Kidney (tissue), 14 donors: ENCODE data around the gene NAT9. TPM values are rescaled to one million over a fixed set of nuclear protein-coding genes. Genes with fewer than 3 reads are reported as not detected.
A peak's percentile ranks its signal among the peaks of the same experiment; 100 is the strongest.

Experiments used
- DNase-seq, 5 donors: peaks; one replicate each; pipeline ENCODE4 v3.0.0-alpha.2; 2013 to 2020
- FAIRE-seq: peaks from 2 replicates; lab custom pipeline; 2012; peaks lifted over from hg19 to GRCh38; lab: Jason Lieb, UNC
- H3K27ac ChIP-seq, 2 donors: one replicate each; pipeline ENCODE4 v1.7.0; 2013; ENCODE audit warnings: low read depth in 2 of 2, low read length in 2 of 2, inconsistent platforms in 1 of 2
- H3K27me3 ChIP-seq: one replicate; pipeline ENCODE4 v1.7.1; 2013; ENCODE audit warnings: low read length, inconsistent platforms; ENCODE audit not compliant: control insufficient read depth, insufficient read depth
- H3K36me3 ChIP-seq, 3 donors: one replicate each; pipeline versions ENCODE4 v1.7.0 to v1.7.1; 2013; ENCODE audit warnings: low read length in 3 of 3, control low read depth in 1 of 3, inconsistent platforms in 1 of 3; ENCODE audit not compliant: insufficient read depth in 3 of 3, control insufficient read depth in 2 of 3
- H3K4me1 ChIP-seq, 3 donors: one replicate each; pipeline versions ENCODE4 v1.7.0 to v1.7.1; 2013; ENCODE audit warnings: low read length in 3 of 3, inconsistent platforms in 1 of 3, low read depth in 1 of 3; ENCODE audit not compliant: control insufficient read depth in 2 of 3, insufficient read depth in 2 of 3
- H3K4me3 ChIP-seq, 3 donors: one replicate each; pipeline versions ENCODE4 v1.7.0 to v1.8.1; 2013; ENCODE audit warnings: low read length in 3 of 3, control low read depth in 1 of 3, inconsistent platforms in 1 of 3
- H3K9ac ChIP-seq, 3 donors: one replicate each; pipeline versions ENCODE4 v1.7.0 to v1.7.1; 2013; ENCODE audit warnings: low read length in 3 of 3, control low read depth in 1 of 3, inconsistent platforms in 1 of 3
- H3K9me3 ChIP-seq, 3 donors: one replicate each; pipeline versions ENCODE4 v1.7.0 to v1.7.1; 2013; ENCODE audit warnings: low read length in 3 of 3, control low read depth in 1 of 3, inconsistent platforms in 1 of 3; ENCODE audit not compliant: control insufficient read depth in 2 of 3, insufficient read depth in 1 of 3
- CTCF ChIP-seq: IDR thresholded peaks from 3 replicates; pipeline ENCODE4 v1.5.1; 2012; ENCODE audit warnings: mild to moderate bottlenecking, moderate library complexity, borderline replicate concordance; ENCODE audit not compliant: insufficient read depth; ENCODE audit errors: extremely low read depth
- intact Hi-C: fragments of 100-400 bp; cut with DNase I; formaldehyde crosslinking; loops from one replicate; pipeline ENCODE4 v1.11.1; 2022
- polyA plus RNA-seq: library from polyadenylated mRNA; stranded (reverse); fragments of 350-450 nt; fragmentation: Illumina TruSeq; extraction: RNeasy Lipid Tissue Mini Kit (QIAGEN cat#74804); gene quantifications from one replicate; pipeline ENCODE4 v1.2.3, GENCODE V29; 2014; ENCODE audit warnings: low read depth, low replicate concordance; ENCODE audit not compliant: insufficient read depth
- total RNA-seq: library from RNA; stranded (reverse); fragmentation: NEBNext Ultra II Directional; extraction: Animal tissue kit (Norgen Biotek cat#: 25700); gene quantifications from one replicate; pipeline ENCODE4 v1.2.1, GENCODE V29; 2021
- donor health status: control.
- donor health status: control.
- donor health status: control.
- donor health status: control.
- donor health status: control.
- donor health status: DM: yes; HTN: yes; CAD: no.
- donor health status: Normal renal cell carcinoma (clear cell type).

Gene NAT9
- total and polyA plus RNA-seq, 2 donors from 2014 or later: 33.5 to 41.5 TPM

DNA sequence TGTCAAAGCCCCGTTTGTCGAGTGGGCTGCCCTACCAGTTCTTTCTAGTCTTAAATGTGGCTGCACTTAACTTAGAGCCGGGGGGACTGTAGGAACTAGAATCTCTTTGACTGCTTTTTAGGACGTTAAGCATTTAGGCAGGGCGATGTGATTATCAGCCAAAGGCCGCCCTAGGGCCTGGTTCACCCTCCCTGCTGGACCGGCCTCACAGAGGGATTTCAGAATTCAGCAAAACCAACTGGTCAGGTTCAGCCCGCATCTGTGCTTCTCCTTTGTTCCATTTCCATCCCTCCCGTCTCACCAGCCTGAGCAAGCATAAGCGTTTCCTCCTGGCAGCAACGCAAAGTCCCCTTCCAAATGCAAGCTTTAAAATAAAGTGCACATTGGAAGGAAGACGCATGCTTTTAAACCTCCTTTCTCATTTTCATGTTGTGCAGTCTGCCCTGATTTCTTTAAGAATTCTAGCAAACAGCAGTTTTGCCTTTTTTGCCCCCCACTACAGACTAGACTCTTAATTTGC lies 16.5 kb upstream of the NAT9 start:
- Histone ChIP-seq H3K36me3 (peaks cover 0 to 9% (median 8%) of the 10 kb centered on the region in 3 donors), H3K27me3 (no peaks in the 10 kb centered on the region), H3K9ac (no peak overlapping the region), H3K27ac (no peak overlapping the region), H3K9me3 (no peaks in the 10 kb centered on the region), H3K4me3 (no peak overlapping the region), H3K4me1 (no peaks in the 10 kb centered on the region)
- TF ChIP-seq CTCF: no peak
- DNase-seq: no peak
- no peak for FAIRE-seq
- intact Hi-C loops: loop anchor here (5.0 kb wide), 1 partner anchor 70 kb away; no protein-coding TSS in a partner anchor

- DNase-seq (no peak), FAIRE-seq (no peak)
- Histone ChIP-seq H3K4me1 (no peaks in the 10 kb centered on the region), H3K27me3 (no peaks in the 10 kb centered on the region), H3K27ac (no peak overlapping the region), H3K9me3 (no peaks in the 10 kb centered on the region), H3K4me3 (no peak overlapping the region), H3K9ac (no peak overlapping the region), H3K36me3 (peaks cover 0 to 5% (median 5%) of the 10 kb centered on the region in 3 donors)
- intact Hi-C loops: loop anchor here (5.0 kb wide), 1 partner anchor 72 kb away; no protein-coding TSS in a partner anchor
- no peak for TF ChIP-seq CTCF
Measured at GRCh38 chr17:74790161-74791058, 14.3 kb upstream of the NAT9 start.

GRCh38 chr17:74786431-74787055 lies 10.4 kb upstream of the NAT9 start:
- Histone ChIP-seq H3K9me3 (no peaks in the 10 kb centered on the region), H3K27ac (no peak overlapping the region), H3K4me3 (no peak overlapping the region), H3K27me3 (no peaks in the 10 kb centered on the region), H3K4me1 (no peaks in the 10 kb centered on the region), H3K36me3 (peaks cover 0 to 5% (median 0%) of the 10 kb centered on the region in 3 donors), H3K9ac (no peak overlapping the region)
- peak in 3 of 5 donors; percentile 37 to 53 (median 38) for DNase-seq
- TF ChIP-seq CTCF: no peak
- intact Hi-C loops: no loop called here
- no peak for FAIRE-seq
